ENCODE measurements around the gene POLA1.

POLA1 gene

GRCh38 chrX:24748196-24748595 is 54.5 kb downstream of the POLA1 start:
- Histone ChIP-seq H3K9me3 (ENCODE audit: control insufficient read depth, low read length) (no peaks in the 10 kb centered on the region), H3K4me3 (ENCODE audit: insufficient read depth, low read depth, low read length, poor library complexity, severe bottlenecking) (no peak overlapping the region), H3K36me3 (ENCODE audit: control insufficient read depth, insufficient read depth, low read length) (no peaks in the 10 kb centered on the region), H3K27ac (ENCODE audit: insufficient read depth, low read length, poor library complexity, severe bottlenecking) (no peak overlapping the region), H3K27me3 (replicated peaks; ENCODE audit: control insufficient read depth, insufficient read depth, low read length, poor library complexity, severe bottlenecking) (no peaks in the 10 kb centered on the region), H3K4me1 (ENCODE audit: control insufficient read depth, insufficient read depth, low read length, poor library complexity, severe bottlenecking) (no peaks in the 10 kb centered on the region)
- DNase-seq: no peak

GRCh38 chrX:24759786-24760185 is 66.1 kb downstream of the POLA1 start:
- no peaks in the 10 kb centered on the region for H3K4me1 ChIP-seq (ENCODE audit: control insufficient read depth, insufficient read depth, low read length, poor library complexity, severe bottlenecking)
- H3K27me3 ChIP-seq (replicated peaks; ENCODE audit: control insufficient read depth, insufficient read depth, low read length, poor library complexity, severe bottlenecking): no peaks in the 10 kb centered on the region
- no peaks in the 10 kb centered on the region for H3K9me3 ChIP-seq (ENCODE audit: control insufficient read depth, low read length)
- H3K27ac ChIP-seq (ENCODE audit: insufficient read depth, low read length, poor library complexity, severe bottlenecking): no peak overlapping the region
- H3K36me3 ChIP-seq (ENCODE audit: control insufficient read depth, insufficient read depth, low read length): no peaks in the 10 kb centered on the region
- H3K4me3 ChIP-seq (ENCODE audit: insufficient read depth, low read depth, low read length, poor library complexity, severe bottlenecking): no peak overlapping the region
- DNase-seq: no peak

GRCh38 chrX:24760363-24761000 is 66.8 kb downstream of the POLA1 start:
- no peak overlapping the region for H3K27ac ChIP-seq (ENCODE audit: insufficient read depth, low read length, poor library complexity, severe bottlenecking)
- no peak for DNase-seq
- H3K27me3 ChIP-seq (replicated peaks; ENCODE audit: control insufficient read depth, insufficient read depth, low read length, poor library complexity, severe bottlenecking): no peaks in the 10 kb centered on the region
- no peaks in the 10 kb centered on the region for H3K9me3 ChIP-seq (ENCODE audit: control insufficient read depth, low read length)
- H3K4me1 ChIP-seq (ENCODE audit: control insufficient read depth, insufficient read depth, low read length, poor library complexity, severe bottlenecking): no peaks in the 10 kb centered on the region
- H3K36me3 ChIP-seq (ENCODE audit: control insufficient read depth, insufficient read depth, low read length): no peaks in the 10 kb centered on the region
- H3K4me3 ChIP-seq (ENCODE audit: insufficient read depth, low read depth, low read length, poor library complexity, severe bottlenecking): no peak overlapping the region

- Histone ChIP-seq H3K27me3 (replicated peaks; ENCODE audit: control insufficient read depth, insufficient read depth, low read length, poor library complexity, severe bottlenecking) (no peaks in the 10 kb centered on the region), H3K4me3 (ENCODE audit: insufficient read depth, low read depth, low read length, poor library complexity, severe bottlenecking) (no peak overlapping the region), H3K4me1 (ENCODE audit: control insufficient read depth, insufficient read depth, low read length, poor library complexity, severe bottlenecking) (no peaks in the 10 kb centered on the region), H3K27ac (ENCODE audit: insufficient read depth, low read length, poor library complexity, severe bottlenecking) (no peak overlapping the region), H3K9me3 (ENCODE audit: control insufficient read depth, low read length) (no peaks in the 10 kb centered on the region), H3K36me3 (ENCODE audit: control insufficient read depth, insufficient read depth, low read length) (no peaks in the 10 kb centered on the region)
- DNase-seq: no peak
Measured at GRCh38 chrX:24761306-24761705, 67.6 kb downstream of the POLA1 start.

GRCh38 chrX:24763989-24764388 is 70.3 kb downstream of the POLA1 start:
- Histone ChIP-seq H3K36me3 (ENCODE audit: control insufficient read depth, insufficient read depth, low read length) (no peaks in the 10 kb centered on the region), H3K4me3 (ENCODE audit: insufficient read depth, low read depth, low read length, poor library complexity, severe bottlenecking) (no peak overlapping the region), H3K4me1 (ENCODE audit: control insufficient read depth, insufficient read depth, low read length, poor library complexity, severe bottlenecking) (no peaks in the 10 kb centered on the region), H3K27me3 (replicated peaks; ENCODE audit: control insufficient read depth, insufficient read depth, low read length, poor library complexity, severe bottlenecking) (no peaks in the 10 kb centered on the region), H3K27ac (ENCODE audit: insufficient read depth, low read length, poor library complexity, severe bottlenecking) (no peak overlapping the region), H3K9me3 (ENCODE audit: control insufficient read depth, low read length) (no peaks in the 10 kb centered on the region)
- DNase-seq: no peak

- no peaks in the 10 kb centered on the region for H3K4me1 ChIP-seq (ENCODE audit: control insufficient read depth, insufficient read depth, low read length, poor library complexity, severe bottlenecking)
- H3K27ac ChIP-seq (ENCODE audit: insufficient read depth, low read length, poor library complexity, severe bottlenecking): no peak overlapping the region
- H3K27me3 ChIP-seq (replicated peaks; ENCODE audit: control insufficient read depth, insufficient read depth, low read length, poor library complexity, severe bottlenecking): no peaks in the 10 kb centered on the region
- no peaks in the 10 kb centered on the region for H3K36me3 ChIP-seq (ENCODE audit: control insufficient read depth, insufficient read depth, low read length)
- H3K4me3 ChIP-seq (ENCODE audit: insufficient read depth, low read depth, low read length, poor library complexity, severe bottlenecking): no peak overlapping the region
- no peaks in the 10 kb centered on the region for H3K9me3 ChIP-seq (ENCODE audit: control insufficient read depth, low read length)
- DNase-seq: no peak
Measured at GRCh38 chrX:24767557-24767956, 73.8 kb downstream of the POLA1 start.

GRCh38 chrX:24768556-24768955 is 74.8 kb downstream of the POLA1 start:
- no peaks in the 10 kb centered on the region for H3K4me1 ChIP-seq (ENCODE audit: control insufficient read depth, insufficient read depth, low read length, poor library complexity, severe bottlenecking)
- H3K36me3 ChIP-seq (ENCODE audit: control insufficient read depth, insufficient read depth, low read length): no peaks in the 10 kb centered on the region
- no peaks in the 10 kb centered on the region for H3K9me3 ChIP-seq (ENCODE audit: control insufficient read depth, low read length)
- H3K27ac ChIP-seq (ENCODE audit: insufficient read depth, low read length, poor library complexity, severe bottlenecking): no peak overlapping the region
- no peak for DNase-seq
- no peaks in the 10 kb centered on the region for H3K27me3 ChIP-seq (replicated peaks; ENCODE audit: control insufficient read depth, insufficient read depth, low read length, poor library complexity, severe bottlenecking)
- H3K4me3 ChIP-seq (ENCODE audit: insufficient read depth, low read depth, low read length, poor library complexity, severe bottlenecking): no peak overlapping the region

GRCh38 chrX:24774650-24775049 is 80.9 kb downstream of the POLA1 start:
- Histone ChIP-seq H3K4me3 (ENCODE audit: insufficient read depth, low read depth, low read length, poor library complexity, severe bottlenecking) (no peak overlapping the region), H3K27ac (ENCODE audit: insufficient read depth, low read length, poor library complexity, severe bottlenecking) (no peak overlapping the region), H3K9me3 (ENCODE audit: control insufficient read depth, low read length) (no peaks in the 10 kb centered on the region), H3K4me1 (ENCODE audit: control insufficient read depth, insufficient read depth, low read length, poor library complexity, severe bottlenecking) (no peaks in the 10 kb centered on the region), H3K27me3 (replicated peaks; ENCODE audit: control insufficient read depth, insufficient read depth, low read length, poor library complexity, severe bottlenecking) (no peaks in the 10 kb centered on the region), H3K36me3 (ENCODE audit: control insufficient read depth, insufficient read depth, low read length) (no peaks in the 10 kb centered on the region)
- DNase-seq: no peak

- no peaks in the 10 kb centered on the region for H3K36me3 ChIP-seq (ENCODE audit: control insufficient read depth, insufficient read depth, low read length)
- no peaks in the 10 kb centered on the region for H3K9me3 ChIP-seq (ENCODE audit: control insufficient read depth, low read length)
- H3K4me3 ChIP-seq (ENCODE audit: insufficient read depth, low read depth, low read length, poor library complexity, severe bottlenecking): no peak overlapping the region
- H3K4me1 ChIP-seq (ENCODE audit: control insufficient read depth, insufficient read depth, low read length, poor library complexity, severe bottlenecking): no peaks in the 10 kb centered on the region
- H3K27me3 ChIP-seq (replicated peaks; ENCODE audit: control insufficient read depth, insufficient read depth, low read length, poor library complexity, severe bottlenecking): no peaks in the 10 kb centered on the region
- no peak overlapping the region for H3K27ac ChIP-seq (ENCODE audit: insufficient read depth, low read length, poor library complexity, severe bottlenecking)
- no peak for DNase-seq
Measured at GRCh38 chrX:24775891-24776290, 82.2 kb downstream of the POLA1 start.

- no peak for DNase-seq
- H3K27me3 ChIP-seq (replicated peaks; ENCODE audit: control insufficient read depth, insufficient read depth, low read length, poor library complexity, severe bottlenecking): no peaks in the 10 kb centered on the region
Measured at GRCh38 chrX:24777660-24778059, 83.9 kb downstream of the POLA1 start.

More at GRCh38 chrX:24777660-24778059, 83.9 kb downstream of the POLA1 start:
- Histone ChIP-seq H3K4me3 (ENCODE audit: insufficient read depth, low read depth, low read length, poor library complexity, severe bottlenecking) (no peak overlapping the region), H3K27ac (ENCODE audit: insufficient read depth, low read length, poor library complexity, severe bottlenecking) (no peak overlapping the region), H3K4me1 (ENCODE audit: control insufficient read depth, insufficient read depth, low read length, poor library complexity, severe bottlenecking) (no peaks in the 10 kb centered on the region), H3K36me3 (ENCODE audit: control insufficient read depth, insufficient read depth, low read length) (no peaks in the 10 kb centered on the region), H3K9me3 (ENCODE audit: control insufficient read depth, low read length) (no peaks in the 10 kb centered on the region)

All from effector memory CD4-positive, alpha-beta T cell (primary cell).